ENCODE data around the gene RNF207.

RNF207 gene

DNA sequence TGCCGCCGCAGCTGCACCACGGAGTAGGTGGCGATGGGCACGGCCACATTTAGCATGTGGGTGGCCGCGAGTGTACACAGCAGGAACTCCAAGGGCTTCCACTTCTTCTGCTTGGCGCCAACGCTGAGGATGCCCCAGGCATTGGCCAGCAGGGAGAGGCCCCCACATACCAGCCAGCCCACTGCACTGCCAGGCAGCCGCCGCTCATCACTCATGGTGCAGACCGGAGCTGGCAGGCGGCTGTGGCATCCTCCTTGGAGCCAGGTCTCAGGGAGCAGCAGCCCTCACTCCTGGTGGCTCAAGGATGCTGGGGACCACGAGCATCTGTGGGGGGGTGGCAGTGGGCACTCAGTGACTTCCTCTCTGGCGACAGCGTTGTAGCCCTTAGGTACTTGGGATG, 48.8 kb downstream of the RNF207 start:
- TF ChIP-seq, protein P1, sequence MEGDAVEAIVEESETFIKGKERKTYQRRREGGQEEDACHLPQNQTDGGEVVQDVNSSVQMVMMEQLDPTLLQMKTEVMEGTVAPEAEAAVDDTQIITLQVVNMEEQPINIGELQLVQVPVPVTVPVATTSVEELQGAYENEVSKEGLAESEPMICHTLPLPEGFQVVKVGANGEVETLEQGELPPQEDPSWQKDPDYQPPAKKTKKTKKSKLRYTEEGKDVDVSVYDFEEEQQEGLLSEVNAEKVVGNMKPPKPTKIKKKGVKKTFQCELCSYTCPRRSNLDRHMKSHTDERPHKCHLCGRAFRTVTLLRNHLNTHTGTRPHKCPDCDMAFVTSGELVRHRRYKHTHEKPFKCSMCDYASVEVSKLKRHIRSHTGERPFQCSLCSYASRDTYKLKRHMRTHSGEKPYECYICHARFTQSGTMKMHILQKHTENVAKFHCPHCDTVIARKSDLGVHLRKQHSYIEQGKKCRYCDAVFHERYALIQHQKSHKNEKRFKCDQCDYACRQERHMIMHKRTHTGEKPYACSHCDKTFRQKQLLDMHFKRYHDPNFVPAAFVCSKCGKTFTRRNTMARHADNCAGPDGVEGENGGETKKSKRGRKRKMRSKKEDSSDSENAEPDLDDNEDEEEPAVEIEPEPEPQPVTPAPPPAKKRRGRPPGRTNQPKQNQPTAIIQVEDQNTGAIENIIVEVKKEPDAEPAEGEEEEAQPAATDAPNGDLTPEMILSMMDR (IDR thresholded peaks at IDR 0.05): no peak
- TF ChIP-seq ZFX (IDR thresholded peaks at IDR 0.05; ENCODE audit: borderline replicate concordance): no peak

DNA sequence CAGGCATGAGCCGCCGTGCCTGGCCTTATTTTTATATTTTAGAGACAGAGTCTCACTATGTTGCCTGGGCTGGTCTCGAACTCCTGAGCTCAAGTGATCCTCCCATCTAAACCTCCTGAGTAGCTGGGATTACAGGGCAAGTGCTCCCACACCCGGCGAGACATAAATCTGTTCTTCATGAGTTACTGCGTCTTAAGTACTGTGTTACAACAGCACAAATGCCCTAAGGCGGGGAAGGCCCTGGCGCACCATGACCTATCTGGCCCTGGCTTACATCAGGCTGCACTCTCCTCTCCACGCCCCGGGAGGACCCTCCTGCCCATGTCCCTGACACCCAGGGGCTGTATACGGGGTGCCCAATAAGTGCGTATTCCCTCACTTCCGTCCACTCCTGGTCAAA, 50.7 kb downstream of the RNF207 start:
- TF ChIP-seq, protein P1 (IDR thresholded peaks at IDR 0.05): no peak
- no peak for TF ChIP-seq ZFX (IDR thresholded peaks at IDR 0.05; ENCODE audit: borderline replicate concordance)
- H3K27ac ChIP-seq: no peak overlapping the region

More for the DNA sequence above, 48.8 kb downstream of the RNF207 start:
- no peak overlapping the region for H3K27ac ChIP-seq

DNA sequence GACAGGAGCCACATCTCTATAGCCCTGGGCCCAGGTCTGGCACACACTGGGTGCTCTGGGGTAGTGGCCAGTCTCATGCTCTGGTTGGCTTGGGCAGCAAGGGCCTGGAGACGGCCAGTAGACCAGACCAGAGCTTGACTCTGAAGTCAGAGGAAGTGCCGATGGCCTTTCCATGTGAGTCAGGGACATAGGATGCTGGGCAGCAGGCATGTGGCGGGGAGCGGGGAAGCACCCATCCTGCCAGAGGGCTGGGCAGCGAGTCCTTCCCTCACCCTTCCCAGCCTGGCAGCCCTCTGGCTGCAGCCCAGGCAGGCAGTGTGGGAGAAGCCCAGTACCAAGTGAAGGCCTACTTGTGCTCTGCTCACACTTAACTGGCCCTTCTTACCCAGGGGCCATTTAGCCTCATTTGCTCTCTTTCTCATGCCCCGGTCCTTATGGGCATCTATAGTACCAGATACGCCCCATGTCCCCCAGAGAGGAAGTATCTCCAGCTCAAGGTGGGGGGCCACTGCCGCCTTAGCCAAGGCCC, 51.7 kb downstream of the RNF207 start:
- no peak overlapping the region for H3K27ac ChIP-seq
- TF ChIP-seq, protein P1 (IDR thresholded peaks at IDR 0.05): no peak
- no peak for TF ChIP-seq ZFX (IDR thresholded peaks at IDR 0.05; ENCODE audit: borderline replicate concordance)

DNA sequence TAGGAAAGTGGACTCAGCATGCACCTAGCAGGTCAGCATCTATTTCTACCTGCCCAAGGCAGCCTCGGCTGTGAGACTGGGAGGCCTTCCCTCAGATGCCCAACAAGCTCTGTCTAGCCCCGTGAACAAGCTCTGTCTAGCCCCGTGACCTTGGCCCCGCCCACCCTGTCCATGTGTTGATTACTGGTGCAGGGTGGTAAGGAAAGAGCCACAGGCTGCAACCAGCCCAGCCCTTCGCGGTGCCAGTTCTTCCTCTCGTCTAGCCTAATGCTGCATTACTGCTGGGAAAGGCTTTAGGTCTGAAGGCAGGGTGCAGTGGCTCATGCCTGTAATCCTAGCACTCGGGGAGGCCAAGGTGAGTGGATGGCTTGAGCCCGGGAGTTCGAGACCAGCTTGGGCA, 52.8 kb downstream of the RNF207 start:
- TF ChIP-seq ZFX (IDR thresholded peaks at IDR 0.05; ENCODE audit: borderline replicate concordance): no peak
- TF ChIP-seq, protein P1 (IDR thresholded peaks at IDR 0.05): no peak
- H3K27ac ChIP-seq: no peak overlapping the region

DNA sequence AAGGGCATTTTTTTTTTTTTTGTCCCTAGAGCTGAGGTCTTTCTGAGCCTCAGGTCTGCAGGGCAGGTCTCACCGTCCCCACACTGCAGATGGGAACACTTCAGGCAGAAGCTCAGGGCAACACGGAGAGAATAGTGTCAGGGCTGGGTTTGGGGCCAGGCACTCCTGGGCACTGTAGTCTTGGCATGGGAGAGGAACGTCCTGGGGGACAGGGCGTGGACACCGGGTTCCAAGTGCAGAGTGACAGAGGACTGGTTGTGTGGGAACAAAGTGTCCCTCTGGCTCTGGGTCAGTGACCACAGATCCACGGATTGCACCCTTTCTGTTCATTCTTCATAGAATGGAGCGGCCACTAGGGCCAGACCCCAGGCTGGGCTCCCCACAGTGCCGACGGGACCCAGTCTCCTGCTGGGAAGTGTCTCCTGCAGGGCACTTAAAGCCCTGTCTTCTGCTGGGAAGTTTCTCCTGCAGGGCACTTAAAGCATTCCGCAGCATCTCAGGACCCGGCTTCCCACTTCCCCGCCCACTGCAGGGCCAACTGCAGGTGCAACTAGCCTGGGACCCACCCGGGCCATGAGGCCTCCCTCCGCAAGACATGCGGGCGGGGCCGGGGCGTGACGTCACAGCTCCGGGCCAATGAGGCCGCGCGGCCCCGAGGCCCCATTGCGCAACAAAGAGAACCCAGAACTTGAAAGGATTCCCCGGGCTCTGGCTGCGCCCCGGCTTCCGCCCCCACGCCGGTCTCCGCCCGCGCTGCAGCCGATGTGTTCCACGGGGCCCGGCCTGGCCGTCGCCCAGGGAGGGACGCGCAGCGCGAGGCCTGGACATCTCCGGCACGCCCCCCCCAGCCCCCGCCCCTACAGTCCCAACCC, 53.8 kb downstream of the RNF207 start:
- no peak overlapping the region for H3K27ac ChIP-seq
- no peak for TF ChIP-seq ZFX (IDR thresholded peaks at IDR 0.05; ENCODE audit: borderline replicate concordance)
- TF ChIP-seq, protein P1 (IDR thresholded peaks at IDR 0.05): no peak

DNA sequence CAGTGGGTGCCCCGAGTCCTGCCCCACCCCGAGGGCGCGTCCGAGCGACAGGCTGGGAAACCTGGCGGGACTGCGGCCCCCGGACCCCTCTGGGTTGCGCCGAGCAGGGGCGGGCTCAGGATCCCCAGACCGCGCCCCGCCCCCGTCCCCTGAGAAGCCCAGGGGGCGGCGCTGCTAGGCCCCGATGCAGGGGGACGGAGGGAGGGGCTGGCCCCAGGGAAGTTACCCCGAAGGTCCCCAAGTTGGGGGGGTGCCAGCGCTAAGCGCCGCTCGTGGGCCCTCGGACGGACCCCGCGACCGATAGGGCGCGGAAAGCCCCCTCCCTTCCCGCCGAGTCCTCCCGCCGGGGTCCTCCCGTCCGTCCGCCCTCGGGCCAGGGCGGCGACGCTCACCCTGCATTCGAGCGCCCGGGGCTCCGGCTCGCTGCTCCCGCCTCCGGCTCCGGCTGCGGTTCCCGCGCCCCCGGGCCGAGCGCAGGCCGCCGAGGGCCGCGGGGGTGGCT, 54.6 kb downstream of the RNF207 start:
- H3K27ac ChIP-seq: no peak overlapping the region
- TF ChIP-seq, protein P1 (IDR thresholded peaks at IDR 0.05): no peak
- no peak for TF ChIP-seq ZFX (IDR thresholded peaks at IDR 0.05; ENCODE audit: borderline replicate concordance)

Data from 22Rv1 (cell line).